DLD1 (cell line): ENCODE data around the gene SPON1.
"Not testable (repeated sequence)": the region's sequence is repeated elsewhere in the genome, so short reads cannot be mapped to it uniquely, and the experiment has no call there.

Source experiments
- in situ Hi-C: cut with HindIII; loops from 2 replicates; pipeline ENCODE4 v1.10.0; 2017; ENCODE audit warnings: low sequenced_read_pairs

SPON1 gene

GRCh38 chr11:14075118-14076078 is 112.9 kb downstream of the SPON1 start:
- in situ Hi-C loops: no loop called here

- in situ Hi-C loops: no loop called here
Observed at GRCh38 chr11:14079011-14079410, 116.5 kb downstream of the SPON1 start.

DNA sequence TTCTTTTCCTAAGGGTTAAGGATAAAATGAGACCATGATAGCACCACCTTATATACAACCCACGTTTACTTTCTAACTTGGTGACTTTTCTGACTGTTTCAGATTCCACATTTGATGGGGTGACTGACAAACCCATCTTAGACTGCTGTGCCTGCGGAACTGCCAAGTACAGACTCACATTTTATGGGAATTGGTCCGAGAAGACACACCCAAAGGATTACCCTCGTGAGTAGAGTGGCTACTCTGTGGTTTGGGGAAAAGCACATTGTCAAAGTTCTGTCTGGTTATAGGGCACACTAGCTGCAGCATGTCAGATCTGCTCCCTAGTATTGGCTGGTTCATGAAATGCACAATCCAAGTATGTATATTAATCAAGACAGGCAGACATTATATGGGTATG is 117.3 kb downstream of the SPON1 start:
- in situ Hi-C loops: no loop called here

DNA sequence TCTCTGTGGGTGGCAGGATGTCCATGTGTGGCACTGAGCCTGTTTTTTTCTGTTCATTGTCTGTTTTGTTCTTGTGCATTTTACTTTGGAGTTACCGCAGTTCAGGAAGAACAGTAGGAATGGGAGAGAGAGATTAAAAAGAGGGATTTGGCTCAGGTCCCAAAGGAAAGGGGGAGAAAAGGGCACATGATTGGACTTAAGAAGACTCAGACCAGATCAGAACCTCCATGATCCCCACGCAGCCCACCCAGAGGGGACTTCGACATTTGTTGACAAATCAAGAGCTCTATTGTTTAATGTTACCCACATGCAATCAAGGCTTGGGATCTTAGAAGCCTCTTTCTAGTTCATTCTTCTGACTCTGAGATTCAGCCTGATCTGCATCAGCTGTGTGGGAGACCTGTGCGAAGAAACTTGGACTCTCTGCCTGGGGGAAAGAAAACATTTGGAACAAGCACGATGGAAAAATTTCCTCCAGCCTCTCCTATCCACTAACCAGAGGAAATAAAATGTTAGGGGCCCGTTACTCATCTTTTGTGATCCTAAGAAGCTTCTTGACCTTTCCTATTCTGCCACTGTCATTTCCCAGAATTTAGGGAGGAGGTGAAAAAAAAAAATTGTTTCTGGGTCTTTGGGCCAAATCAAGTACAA is 119.2 kb downstream of the SPON1 start:
- in situ Hi-C loops: no loop called here

DNA sequence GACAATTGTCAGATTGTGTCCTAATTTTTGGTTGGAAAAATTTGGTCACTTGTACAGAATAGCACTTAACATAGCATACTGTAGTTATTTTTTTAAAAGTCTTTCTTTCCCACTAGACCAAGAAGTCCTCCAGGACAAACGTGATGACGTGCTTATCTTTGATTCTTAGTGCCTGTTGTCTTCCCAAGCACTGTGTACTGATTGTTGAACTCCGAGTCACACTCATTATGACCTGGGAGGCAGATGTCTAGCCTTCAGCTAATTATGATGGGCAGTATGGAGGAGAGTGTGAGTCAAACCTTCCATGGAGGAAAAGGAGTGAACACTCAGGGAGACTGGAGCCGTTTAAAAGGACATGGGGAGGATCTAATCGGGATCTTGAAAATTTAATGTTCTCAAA is 119.8 kb downstream of the SPON1 start:
- in situ Hi-C loops: no loop called here

GRCh38 chr11:14088861-14089260 is 126.3 kb downstream of the SPON1 start:
- in situ Hi-C loops: not testable (repeated sequence)

GRCh38 chr11:14089690-14090462 is 127.4 kb downstream of the SPON1 start:
- in situ Hi-C loops: no loop called here

GRCh38 chr11:14090631-14091030 is 128.1 kb downstream of the SPON1 start:
- in situ Hi-C loops: not testable (repeated sequence)

GRCh38 chr11:14093065-14093464 is 130.5 kb downstream of the SPON1 start:
- in situ Hi-C loops: no loop called here

GRCh38 chr11:14094481-14095037 is 132.0 kb downstream of the SPON1 start:
- in situ Hi-C loops: no loop called here

GRCh38 chr11:14095882-14096281 is 133.4 kb downstream of the SPON1 start:
- in situ Hi-C loops: no loop called here

GRCh38 chr11:14096606-14097005 is 134.1 kb downstream of the SPON1 start:
- in situ Hi-C loops: no loop called here

DNA sequence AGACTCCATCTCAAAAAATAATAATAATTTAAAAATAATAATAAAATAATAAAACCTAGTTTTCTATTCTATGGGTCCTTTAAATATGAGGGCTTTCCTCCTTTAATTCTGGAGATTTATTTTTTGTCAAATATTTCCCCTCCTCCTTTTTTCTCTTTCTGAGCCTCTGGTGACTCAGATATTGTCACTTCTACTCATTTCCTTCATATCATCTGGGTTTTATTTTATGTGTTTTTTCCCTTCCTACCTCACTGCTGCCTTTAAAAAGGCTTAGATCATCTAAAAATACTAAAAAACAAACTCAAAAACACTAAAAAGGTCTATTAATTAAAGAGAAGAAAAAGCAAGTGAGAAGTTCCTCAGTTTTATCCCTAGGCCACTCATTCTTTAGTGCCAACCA is 138.9 kb downstream of the SPON1 start:
- in situ Hi-C loops: no loop called here

- in situ Hi-C loops: no loop called here
Observed at GRCh38 chr11:14102766-14103165, 140.2 kb downstream of the SPON1 start.

GRCh38 chr11:14105446-14105845 is 142.9 kb downstream of the SPON1 start:
- in situ Hi-C loops: no loop called here

DNA sequence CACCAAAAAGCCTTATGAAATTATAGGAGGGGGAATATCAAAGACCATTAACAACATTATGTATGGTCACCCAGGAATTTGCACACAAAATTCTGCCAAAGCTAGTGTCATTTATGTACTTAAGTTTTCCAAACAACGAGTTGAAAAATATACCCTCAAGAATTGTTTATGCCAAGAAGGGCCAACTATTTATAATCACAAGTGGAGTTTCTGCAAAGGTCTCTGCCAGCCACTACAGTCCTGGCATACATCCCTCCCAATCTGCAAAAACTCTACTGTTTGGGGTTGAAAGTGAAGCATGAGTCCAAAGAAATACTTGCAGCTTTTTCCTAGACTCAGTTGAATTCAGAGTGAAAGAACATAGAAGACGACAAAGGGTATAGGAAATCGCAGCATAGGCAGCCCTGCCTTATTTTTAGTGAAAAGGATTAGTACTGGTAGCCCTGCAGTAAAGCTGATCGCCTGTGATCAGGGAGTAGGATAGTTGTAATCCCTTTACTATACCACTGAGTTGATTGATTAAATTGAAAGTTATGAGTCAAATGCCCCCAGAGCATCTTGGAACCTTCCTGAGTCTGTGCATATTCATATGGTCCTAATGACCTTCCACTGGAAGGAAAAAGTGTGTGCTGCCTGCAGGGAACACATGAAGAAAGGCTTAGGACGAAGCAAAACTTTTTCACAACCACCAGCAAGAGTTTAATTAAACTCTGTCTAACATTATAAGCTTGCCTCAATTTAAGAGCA is 144.0 kb downstream of the SPON1 start:
- in situ Hi-C loops: no loop called here

GRCh38 chr11:14107050-14107430 is 144.5 kb downstream of the SPON1 start:
- in situ Hi-C loops: no loop called here

- in situ Hi-C loops: no loop called here
Observed at GRCh38 chr11:14109742-14110141, 147.2 kb downstream of the SPON1 start.

DNA sequence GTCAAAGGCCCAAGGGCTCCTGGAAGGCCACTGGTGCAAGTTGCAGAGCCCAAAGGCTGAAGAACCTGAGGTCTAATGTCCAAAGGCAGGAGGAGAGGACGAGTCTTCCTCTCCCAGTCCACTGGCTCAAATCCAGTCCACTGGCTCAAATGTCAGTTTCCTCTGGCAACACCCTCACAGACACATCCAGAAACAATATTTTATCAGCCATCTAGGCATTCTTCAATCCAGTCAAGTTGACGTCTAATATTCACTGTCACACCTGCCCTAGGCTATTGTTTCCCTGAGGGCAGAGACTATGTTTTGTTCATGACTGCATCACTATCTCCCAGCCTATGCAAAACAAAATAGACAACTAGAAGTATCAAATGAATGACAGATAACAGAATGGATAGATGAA is 148.1 kb downstream of the SPON1 start:
- in situ Hi-C loops: no loop called here

GRCh38 chr11:14111496-14111895 is 149.0 kb downstream of the SPON1 start:
- in situ Hi-C loops: no loop called here
